Ishikawa (cell line): ENCODE data around the gene TREML4.

Source experiments
- CEBPB ChIP-seq: IDR thresholded peaks from 2 replicates; pipeline ENCODE4 v1.6.1; 2012
- CREB1 ChIP-seq: IDR thresholded peaks from 2 replicates; pipeline ENCODE4 v1.6.1; 2012; ENCODE audit warnings: low read depth
- EGR1 ChIP-seq: IDR thresholded peaks from 2 replicates; pipeline ENCODE4 v1.6.1; 2012
- EP300 ChIP-seq: IDR thresholded peaks from 2 replicates; pipeline ENCODE4 v1.6.1; 2012; ENCODE audit warnings: borderline replicate concordance
- FOXM1 ChIP-seq: IDR thresholded peaks from 2 replicates; pipeline ENCODE4 v1.6.1; 2012; ENCODE audit warnings: low read depth, borderline replicate concordance
- RAD21 ChIP-seq: IDR thresholded peaks from 2 replicates; pipeline ENCODE4 v1.6.1; 2012; ENCODE audit warnings: low read depth
- REST ChIP-seq: IDR thresholded peaks from 2 replicates; pipeline ENCODE4 v1.6.1; 2012; ENCODE audit warnings: low read depth, mild to moderate bottlenecking
- TEAD4 ChIP-seq: IDR thresholded peaks from 2 replicates; pipeline ENCODE4 v1.6.1; 2012
- YY1 ChIP-seq: IDR thresholded peaks from 2 replicates; pipeline ENCODE4 v1.6.1; 2012; ENCODE audit warnings: low read depth
- ZBTB7A ChIP-seq: IDR thresholded peaks from 2 replicates; pipeline ENCODE4 v1.6.1; 2012; ENCODE audit warnings: low read depth
- TF ChIP-seq, protein P1 (sequence below): IDR thresholded peaks from 2 replicates; pipeline ENCODE4 v1.6.1; 2012

- TF ChIP-seq REST (no peak), FOXM1 (no peak), CEBPB (no peak), ZBTB7A (no peak), EP300 (no peak), RAD21 (no peak), TEAD4 (no peak), CREB1 (no peak), EGR1 (no peak), YY1 (no peak)
- TF ChIP-seq, protein P1, sequence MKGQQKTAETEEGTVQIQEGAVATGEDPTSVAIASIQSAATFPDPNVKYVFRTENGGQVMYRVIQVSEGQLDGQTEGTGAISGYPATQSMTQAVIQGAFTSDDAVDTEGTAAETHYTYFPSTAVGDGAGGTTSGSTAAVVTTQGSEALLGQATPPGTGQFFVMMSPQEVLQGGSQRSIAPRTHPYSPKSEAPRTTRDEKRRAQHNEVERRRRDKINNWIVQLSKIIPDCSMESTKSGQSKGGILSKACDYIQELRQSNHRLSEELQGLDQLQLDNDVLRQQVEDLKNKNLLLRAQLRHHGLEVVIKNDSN: no peak
Measured at GRCh38 chr6:41226752-41227151, 1.4 kb upstream of the TREML4 start.
